Measurements from ENCODE around the gene GZMM. TPM values are rescaled to one million over a fixed set of nuclear protein-coding genes. Genes with fewer than 3 reads are reported as not detected.
A peak's percentile ranks its signal among the peaks of the same experiment; 100 is the strongest.
"Not testable (repeated sequence)": the region's sequence is repeated elsewhere in the genome, so short reads cannot be mapped to it uniquely, and the experiment has no call there.

GZMM gene
- total RNA-seq, 2 donors from 2014 or later = 5.3 TPM; not detected in 1

- Histone ChIP-seq H3K27ac (no peak overlapping the region), H3K27me3 (no peaks in the 10 kb centered on the region), H3K36me3 (replicated peaks in 1 of 2; ENCODE audit: insufficient read depth in 1 of 2, low read depth in 2 of 2) (peaks cover 8 to 10% of the 10 kb centered on the region in 2 donors), H3K4me3 (no peak overlapping the region), H3K4me1 (no peaks in the 10 kb centered on the region), H3K9me3 (no peaks in the 10 kb centered on the region)
- 88 to 90% methylated on average over 23 to 29 of the region's 31 CpGs for whole genome bisulfite sequencing, 2 donors
- ATAC-seq (no peak), DNase-seq (no peak)
- intact Hi-C loops (cut with DNase I) = no loop called here
- TF ChIP-seq CTCF (IDR thresholded peaks at IDR 0.05) (no peak), POLR2A (IDR thresholded peaks at IDR 0.05) (no peak)
These were observed 38.8 kb downstream of the GZMM start for GRCh38 chr19:582497-583197.

- Histone ChIP-seq H3K27ac (no peak overlapping the region), H3K4me1 (peaks cover 5% of the 10 kb centered on the region), H3K27me3 (no peaks in the 10 kb centered on the region), H3K36me3 (replicated peaks in 1 of 2; ENCODE audit: insufficient read depth in 1 of 2, low read depth in 2 of 2) (peaks cover 8 to 10% of the 10 kb centered on the region in 2 donors), H3K4me3 (no peak overlapping the region), H3K9me3 (no peaks in the 10 kb centered on the region)
- TF ChIP-seq POLR2A (IDR thresholded peaks at IDR 0.05) = no peak
- no peak for TF ChIP-seq CTCF (IDR thresholded peaks at IDR 0.05)
- DNase-seq (no peak), ATAC-seq (no peak)
- WGBS, 2 donors = 90 to 91% methylated on average over 16 to 26 of the region's 27 CpGs
- intact Hi-C loops (cut with DNase I) = no loop called here
These were observed 39.5 kb downstream of the GZMM start for GRCh38 chr19:583198-583967.

- Histone ChIP-seq H3K9me3 (no peaks in the 10 kb centered on the region), H3K27ac (no peak overlapping the region), H3K4me3 (no peak overlapping the region), H3K27me3 (peaks cover 0 to 4% of the 10 kb centered on the region in 2 donors), H3K4me1 (peaks cover 10% of the 10 kb centered on the region), H3K36me3 (replicated peaks in 1 of 2; ENCODE audit: insufficient read depth in 1 of 2, low read depth in 2 of 2) (peaks cover 8 to 10% of the 10 kb centered on the region in 2 donors)
- DNase-seq (no peak), ATAC-seq (no peak)
- intact Hi-C loops (cut with DNase I) = no loop called here
- TF ChIP-seq CTCF (IDR thresholded peaks at IDR 0.05) (no peak), POLR2A (IDR thresholded peaks at IDR 0.05) (no peak)
- 62 to 73% methylated on average over 3 to 5 of the region's 5 CpGs for WGBS, 2 donors
These were observed 40.1 kb downstream of the GZMM start for GRCh38 chr19:583968-584239.

GRCh38 chr19:584240-585001 lies 40.6 kb downstream of the GZMM start:
- Histone ChIP-seq H3K4me1 (peaks cover 16% of the 10 kb centered on the region), H3K4me3 (no peak overlapping the region), H3K27ac (no peak overlapping the region), H3K9me3 (no peaks in the 10 kb centered on the region), H3K27me3 (peaks cover 0 to 9% of the 10 kb centered on the region in 2 donors), H3K36me3 (replicated peaks in 1 of 2; ENCODE audit: insufficient read depth in 1 of 2, low read depth in 2 of 2) (peaks cover 8 to 10% of the 10 kb centered on the region in 2 donors)
- ATAC-seq = peak; percentile 47
- intact Hi-C loops (cut with DNase I) = no loop called here
- peak; percentile 22 to 45 (median 29) for DNase-seq
- TF ChIP-seq CTCF (IDR thresholded peaks at IDR 0.05) (peak; percentile 31 to 63 (median 56)), POLR2A (IDR thresholded peaks at IDR 0.05) (no peak)
- WGBS, 2 donors = 21 to 44% methylated on average over 12 to 38 of the region's 38 CpGs

- DNase-seq; H3K27ac ChIP-seq; H3K36me3 ChIP-seq (replicated peaks in 1 of 2; ENCODE audit: insufficient read depth in 1 of 2, low read depth in 2 of 2); H3K4me3 ChIP-seq; ATAC-seq; H3K9me3 ChIP-seq; intact Hi-C loops (cut with DNase I): not testable (repeated sequence)
- WGBS, 2 donors = 46 to 79% methylated on average over 2 to 31 of the region's 34 CpGs
- H3K27me3 ChIP-seq = peaks cover 0 to 10% of the 10 kb centered on the region in 2 donors
- H3K4me1 ChIP-seq = peaks cover 17% of the 10 kb centered on the region
These were observed 41.3 kb downstream of the GZMM start for GRCh38 chr19:585146-585545.

All from body of pancreas (tissue), 4 donors.